Astrocyte of the cerebellum (primary cell): ENCODE data around the gene GLI1.

ENCODE experiments used
- DNase-seq: peaks from one replicate; pipeline ENCODE4 v3.0.0-alpha.2; 2011; ENCODE audit warnings: low read depth
- H3K4me3 ChIP-seq: 2 replicates; pipeline ENCODE4 v1.5.1; 2011; ENCODE audit warnings: mild to moderate bottlenecking, low read depth, low read length, moderate library complexity
- CTCF ChIP-seq: IDR thresholded peaks from 2 replicates; pipeline ENCODE4 v1.5.1; 2012; ENCODE audit warnings: low read length, low read depth, moderate library complexity, mild to moderate bottlenecking; ENCODE audit errors: missing control alignments
- in situ Hi-C: cut with HindIII; loops from 2 replicates; pipeline ENCODE4 v1.10.0; 2017; ENCODE audit warnings: low sequenced_read_pairs

Gene GLI1

GRCh38 chr12:57469296-57470164 lies 9.9 kb downstream of the GLI1 start:
- in situ Hi-C loops = loop anchor here (25.0 kb wide), 1 partner anchor 157 kb away; no protein-coding TSS in a partner anchor
- TF ChIP-seq CTCF = no peak
- no peak overlapping the region for H3K4me3 ChIP-seq
- no peak for DNase-seq

GRCh38 chr12:57470286-57470969 lies 10.8 kb downstream of the GLI1 start:
- no peak for TF ChIP-seq CTCF
- no peak for DNase-seq
- in situ Hi-C loops = loop anchor here (25.0 kb wide), 1 partner anchor 158 kb away; no protein-coding TSS in a partner anchor
- no peak overlapping the region for H3K4me3 ChIP-seq

- DNase-seq = no peak
- no peak overlapping the region for H3K4me3 ChIP-seq
- TF ChIP-seq CTCF = no peak
- in situ Hi-C loops = loop anchor here (25.0 kb wide), 1 partner anchor 159 kb away; no protein-coding TSS in a partner anchor
Observed at GRCh38 chr12:57470970-57471656, 11.5 kb downstream of the GLI1 start.

- in situ Hi-C loops = loop anchor here (25.0 kb wide), 1 partner anchor 159 kb away; no protein-coding TSS in a partner anchor
- no peak for TF ChIP-seq CTCF
- no peak for DNase-seq
- no peak overlapping the region for H3K4me3 ChIP-seq
Observed at GRCh38 chr12:57471661-57472060, 12.1 kb downstream of the GLI1 start.

GRCh38 chr12:57472391-57472790 lies 12.8 kb downstream of the GLI1 start:
- in situ Hi-C loops = loop anchor here (25.0 kb wide), 1 partner anchor 160 kb away; no protein-coding TSS in a partner anchor
- TF ChIP-seq CTCF = no peak
- DNase-seq = no peak
- H3K4me3 ChIP-seq = no peak overlapping the region

- in situ Hi-C loops = loop anchor here (25.0 kb wide), 1 partner anchor 161 kb away; no protein-coding TSS in a partner anchor
- DNase-seq = no peak
- no peak overlapping the region for H3K4me3 ChIP-seq
- no peak for TF ChIP-seq CTCF
Observed at GRCh38 chr12:57473392-57473791, 13.8 kb downstream of the GLI1 start.
